K562 (cell line): ENCODE results near the gene SSTR1.

Experiments used
- BHLHE40 ChIP-seq: IDR thresholded peaks from 2 replicates; pipeline ENCODE4 v1.6.1; 2011; ENCODE audit warnings: low read length, improper control_type of control experiment
- MXI1 ChIP-seq: IDR thresholded peaks from 2 replicates; pipeline ENCODE4 v1.6.1; 2011; ENCODE audit warnings: low read depth, mild to moderate bottlenecking, improper control_type of control experiment, low read length
- STAT5A ChIP-seq: IDR thresholded peaks from 2 replicates; pipeline ENCODE4 v1.6.1; 2012; ENCODE audit warnings: low read length, inconsistent platforms, borderline replicate concordance
- YBX1 ChIP-seq: fragments of 450-650 bp; IDR thresholded peaks from 2 replicates; pipeline ENCODE4 v1.7.1; 2016; ENCODE audit warnings: mild to moderate bottlenecking
- ZBTB33 ChIP-seq: sonication (generic); formaldehyde crosslinking; IDR thresholded peaks from 2 replicates; pipeline ENCODE4 v1.8.1; 2023; ENCODE audit warnings: mild to moderate bottlenecking, missing genetic modification reagents
- ZNF436 ChIP-seq: fragments of 250-450, 450-650 bp; sonication (Bioruptor Pico); formaldehyde crosslinking; IDR thresholded peaks from 2 replicates; pipeline ENCODE4 v1.7.0; 2020; ENCODE audit warnings: mild to moderate bottlenecking
- ZNF699 ChIP-seq: fragments of 250-450 bp; sonication (Bioruptor Pico); IDR thresholded peaks from 2 replicates; pipeline ENCODE4 v1.8.0; 2021; ENCODE audit warnings: mild to moderate bottlenecking, moderate library complexity; ENCODE audit not compliant: insufficient replicate concordance
- TF ChIP-seq, protein P1 (sequence below): fragments of 450-650 bp; IDR thresholded peaks from 2 replicates; pipeline ENCODE4 v1.6.1; 2018; ENCODE audit not compliant: partially characterized antibody
- TF ChIP-seq, protein P2 (sequence below): fragments of 250-450 bp; sonication (Bioruptor Pico); IDR thresholded peaks from 2 replicates; pipeline ENCODE4 v1.5.0; 2020; ENCODE audit warnings: mild to moderate bottlenecking, borderline replicate concordance

GRCh38 chr14:38261620-38262019 is 53.9 kb downstream of the SSTR1 start:
- TF ChIP-seq MXI1, result no peak
- no peak for TF ChIP-seq YBX1
- TF ChIP-seq STAT5A, result no peak
- TF ChIP-seq, protein P1, sequence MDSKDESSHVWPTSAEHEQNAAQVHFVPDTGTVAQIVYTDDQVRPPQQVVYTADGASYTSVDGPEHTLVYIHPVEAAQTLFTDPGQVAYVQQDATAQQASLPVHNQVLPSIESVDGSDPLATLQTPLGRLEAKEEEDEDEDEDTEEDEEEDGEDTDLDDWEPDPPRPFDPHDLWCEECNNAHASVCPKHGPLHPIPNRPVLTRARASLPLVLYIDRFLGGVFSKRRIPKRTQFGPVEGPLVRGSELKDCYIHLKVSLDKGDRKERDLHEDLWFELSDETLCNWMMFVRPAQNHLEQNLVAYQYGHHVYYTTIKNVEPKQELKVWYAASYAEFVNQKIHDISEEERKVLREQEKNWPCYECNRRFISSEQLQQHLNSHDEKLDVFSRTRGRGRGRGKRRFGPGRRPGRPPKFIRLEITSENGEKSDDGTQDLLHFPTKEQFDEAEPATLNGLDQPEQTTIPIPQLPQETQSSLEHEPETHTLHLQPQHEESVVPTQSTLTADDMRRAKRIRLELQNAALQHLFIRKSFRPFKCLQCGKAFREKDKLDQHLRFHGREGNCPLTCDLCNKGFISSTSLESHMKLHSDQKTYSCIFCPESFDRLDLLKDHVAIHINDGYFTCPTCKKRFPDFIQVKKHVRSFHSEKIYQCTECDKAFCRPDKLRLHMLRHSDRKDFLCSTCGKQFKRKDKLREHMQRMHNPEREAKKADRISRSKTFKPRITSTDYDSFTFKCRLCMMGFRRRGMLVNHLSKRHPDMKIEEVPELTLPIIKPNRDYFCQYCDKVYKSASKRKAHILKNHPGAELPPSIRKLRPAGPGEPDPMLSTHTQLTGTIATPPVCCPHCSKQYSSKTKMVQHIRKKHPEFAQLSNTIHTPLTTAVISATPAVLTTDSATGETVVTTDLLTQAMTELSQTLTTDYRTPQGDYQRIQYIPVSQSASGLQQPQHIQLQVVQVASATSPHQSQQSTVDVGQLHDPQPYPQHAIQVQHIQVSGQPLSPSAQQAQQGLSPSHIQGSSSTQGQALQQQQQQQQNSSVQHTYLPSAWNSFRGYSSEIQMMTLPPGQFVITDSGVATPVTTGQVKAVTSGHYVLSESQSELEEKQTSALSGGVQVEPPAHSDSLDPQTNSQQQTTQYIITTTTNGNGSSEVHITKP, result no peak
- TF ChIP-seq ZNF699 (CRISPR knock-in tag), result no peak
- no peak for TF ChIP-seq ZBTB33 (CRISPR knock-in tag)
- no peak for TF ChIP-seq BHLHE40
- no peak for TF ChIP-seq ZNF436 (CRISPR knock-in tag)
- TF ChIP-seq, protein P2, sequence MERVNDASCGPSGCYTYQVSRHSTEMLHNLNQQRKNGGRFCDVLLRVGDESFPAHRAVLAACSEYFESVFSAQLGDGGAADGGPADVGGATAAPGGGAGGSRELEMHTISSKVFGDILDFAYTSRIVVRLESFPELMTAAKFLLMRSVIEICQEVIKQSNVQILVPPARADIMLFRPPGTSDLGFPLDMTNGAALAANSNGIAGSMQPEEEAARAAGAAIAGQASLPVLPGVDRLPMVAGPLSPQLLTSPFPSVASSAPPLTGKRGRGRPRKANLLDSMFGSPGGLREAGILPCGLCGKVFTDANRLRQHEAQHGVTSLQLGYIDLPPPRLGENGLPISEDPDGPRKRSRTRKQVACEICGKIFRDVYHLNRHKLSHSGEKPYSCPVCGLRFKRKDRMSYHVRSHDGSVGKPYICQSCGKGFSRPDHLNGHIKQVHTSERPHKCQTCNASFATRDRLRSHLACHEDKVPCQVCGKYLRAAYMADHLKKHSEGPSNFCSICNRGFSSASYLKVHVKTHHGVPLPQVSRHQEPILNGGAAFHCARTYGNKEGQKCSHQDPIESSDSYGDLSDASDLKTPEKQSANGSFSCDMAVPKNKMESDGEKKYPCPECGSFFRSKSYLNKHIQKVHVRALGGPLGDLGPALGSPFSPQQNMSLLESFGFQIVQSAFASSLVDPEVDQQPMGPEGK (CRISPR knock-in tag), result no peak
